Skin of body (tissue), 2 donors: ENCODE results near the gene FOXO3. TPM values are rescaled to one million over a fixed set of nuclear protein-coding genes. Genes with fewer than 3 reads are reported as not detected.

Experiments
- DNase-seq: peaks from one replicate; lab custom pipeline; 2025; lab: John Stamatoyannopoulos, UW
- total RNA-seq: library from RNA; depleted of rRNA; stranded (reverse); fragments of >200 nt; gene quantifications from one replicate; pipeline ENCODE4 v1.2.3, GENCODE V29; 2014

The FOXO3 gene
- total RNA-seq, 1 donor from 2014 or later: 48.8 TPM

- no peak for DNase-seq
These were observed 150.4 kb downstream of the FOXO3 start for GRCh38 chr6:108711071-108711470.

- no peak for DNase-seq
These were observed 151.1 kb downstream of the FOXO3 start for GRCh38 chr6:108711826-108712225.

- no peak for DNase-seq
These were observed 152.2 kb downstream of the FOXO3 start for GRCh38 chr6:108712946-108713345.

GRCh38 chr6:108714101-108714765, 153.5 kb downstream of the FOXO3 start:
- peak; percentile 42 for DNase-seq

GRCh38 chr6:108714766-108715414, 154.2 kb downstream of the FOXO3 start:
- DNase-seq: no peak

GRCh38 chr6:108715832-108716231, 155.1 kb downstream of the FOXO3 start:
- no peak for DNase-seq

GRCh38 chr6:108716801-108717791, 156.4 kb downstream of the FOXO3 start:
- DNase-seq: no peak

- no peak for DNase-seq
These were observed 158.8 kb downstream of the FOXO3 start for GRCh38 chr6:108719477-108719876.

- DNase-seq: no peak
These were observed 160.1 kb downstream of the FOXO3 start for GRCh38 chr6:108720827-108721226.

GRCh38 chr6:108721286-108721685, 160.6 kb downstream of the FOXO3 start:
- no peak for DNase-seq

- no peak for DNase-seq
These were observed 162.9 kb downstream of the FOXO3 start for GRCh38 chr6:108723594-108723993.

GRCh38 chr6:108726726-108727339, 166.1 kb downstream of the FOXO3 start:
- no peak for DNase-seq

- DNase-seq: no peak
These were observed 167.4 kb downstream of the FOXO3 start for GRCh38 chr6:108727966-108728730.

GRCh38 chr6:108728826-108729225, 168.1 kb downstream of the FOXO3 start:
- DNase-seq: no peak

- DNase-seq: no peak
These were observed 170.2 kb downstream of the FOXO3 start for GRCh38 chr6:108730635-108731515.

- DNase-seq: no peak
These were observed 171.6 kb downstream of the FOXO3 start for GRCh38 chr6:108732091-108732870.

- no peak for DNase-seq
These were observed 172.3 kb downstream of the FOXO3 start for GRCh38 chr6:108733051-108733450.

GRCh38 chr6:108733706-108734265, 173.1 kb downstream of the FOXO3 start:
- no peak for DNase-seq
